HG03064 (cell line): ENCODE results near the gene SLC22A23.

Experiments used
- ATAC-seq: cut with Tn5 transposase; IDR thresholded peaks from one replicate; pipeline ENCODE4 v1.9.1; 2021; ENCODE audit warnings: low read depth; ENCODE audit not compliant: unreplicated experiment

SLC22A23 gene

DNA sequence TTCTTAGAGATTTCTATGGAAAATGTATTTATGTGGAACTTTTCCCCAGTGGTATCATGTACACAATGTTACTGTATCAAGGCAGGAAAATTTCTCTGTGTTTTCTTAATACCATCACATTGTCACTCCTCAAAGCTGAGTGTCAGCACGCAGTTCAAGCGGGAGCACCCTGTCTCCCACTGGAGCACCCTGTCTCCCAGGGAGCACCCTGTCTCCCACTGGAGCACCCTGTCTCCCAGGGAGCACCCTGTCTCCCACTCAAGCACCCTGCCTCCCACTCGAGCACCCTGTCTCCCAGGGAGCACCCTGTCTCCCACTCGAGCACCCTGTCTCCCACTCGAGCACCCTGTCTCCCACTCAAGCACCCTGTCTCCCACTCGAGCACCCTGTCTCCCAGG, 146.8 kb downstream of the SLC22A23 start:
- ATAC-seq, result no peak

- no peak for ATAC-seq
These were observed 147.3 kb downstream of the SLC22A23 start for GRCh38 chr6:3309391-3310050.

- ATAC-seq, result no peak
These were observed 148.7 kb downstream of the SLC22A23 start for GRCh38 chr6:3308106-3308505.

GRCh38 chr6:3307436-3307835, 149.4 kb downstream of the SLC22A23 start:
- no peak for ATAC-seq

DNA sequence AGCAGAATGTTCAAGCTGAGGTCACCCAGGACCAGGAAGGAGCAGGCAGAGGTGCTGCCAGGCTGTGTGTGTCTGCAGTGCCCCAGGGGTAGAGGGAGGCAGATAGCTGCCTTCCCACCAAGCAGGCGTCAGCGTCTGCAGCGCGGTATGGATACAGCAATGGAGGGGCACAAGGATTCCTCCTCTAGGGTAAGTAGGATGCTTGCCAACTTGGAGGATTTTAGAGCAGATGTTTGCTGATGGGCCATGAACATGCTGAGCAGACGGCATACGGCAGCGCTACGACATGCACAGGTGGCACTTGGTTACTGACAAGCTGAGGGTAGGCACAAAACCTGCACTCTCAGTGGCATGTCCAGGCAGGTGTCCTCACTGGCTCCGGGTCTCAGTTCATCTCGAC, 150.0 kb downstream of the SLC22A23 start:
- ATAC-seq, result no peak

DNA sequence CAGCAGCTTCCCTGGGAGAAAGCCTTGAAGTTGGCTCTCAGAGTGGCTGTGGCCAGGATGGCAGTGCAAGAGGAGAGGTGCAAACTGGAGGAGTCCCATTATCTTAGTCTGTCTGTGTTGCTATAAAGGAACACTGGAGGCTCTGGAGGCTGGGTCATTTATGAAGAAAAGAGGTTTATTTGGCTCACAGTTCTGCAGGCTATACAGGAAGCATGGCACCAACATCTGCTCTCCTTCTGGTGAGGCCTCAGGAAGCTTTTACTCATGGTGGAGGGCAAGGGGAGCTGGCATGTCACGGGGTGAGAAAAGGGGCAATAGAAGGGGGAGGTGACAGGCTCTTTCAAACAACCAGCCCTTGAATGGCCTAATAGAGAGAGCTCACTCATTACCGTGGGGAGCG, 151.0 kb downstream of the SLC22A23 start:
- ATAC-seq, result no peak

- ATAC-seq, result no peak
These were observed 151.7 kb downstream of the SLC22A23 start for GRCh38 chr6:3305216-3305565.

GRCh38 chr6:3304500-3305215, 152.2 kb downstream of the SLC22A23 start:
- no peak for ATAC-seq

- ATAC-seq, result no peak
These were observed 152.9 kb downstream of the SLC22A23 start for GRCh38 chr6:3303795-3304411.

DNA sequence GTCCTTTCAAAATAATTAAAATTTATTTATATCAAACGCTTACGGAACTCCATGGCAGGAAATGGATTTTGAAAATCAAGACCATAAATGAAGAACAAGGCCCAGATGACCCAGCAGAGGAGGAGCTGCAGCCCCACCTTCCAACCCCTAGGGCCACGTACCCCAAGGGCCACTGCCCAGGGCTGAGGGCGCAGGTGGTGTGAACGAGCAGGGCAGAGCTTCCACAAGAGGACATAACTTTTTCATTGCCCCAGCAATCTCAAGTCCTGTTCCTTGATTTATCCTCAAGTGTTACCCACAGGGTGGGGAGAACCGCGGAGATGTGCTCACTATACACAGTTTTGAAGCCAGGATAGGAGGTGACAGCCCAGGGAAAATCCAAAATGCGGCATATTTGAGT, 155.3 kb downstream of the SLC22A23 start:
- ATAC-seq, result no peak

GRCh38 chr6:3299221-3299620, 157.6 kb downstream of the SLC22A23 start:
- no peak for ATAC-seq

- ATAC-seq, result no peak
These were observed 158.9 kb downstream of the SLC22A23 start for GRCh38 chr6:3297909-3298308.

GRCh38 chr6:3297006-3297405, 159.8 kb downstream of the SLC22A23 start:
- no peak for ATAC-seq

DNA sequence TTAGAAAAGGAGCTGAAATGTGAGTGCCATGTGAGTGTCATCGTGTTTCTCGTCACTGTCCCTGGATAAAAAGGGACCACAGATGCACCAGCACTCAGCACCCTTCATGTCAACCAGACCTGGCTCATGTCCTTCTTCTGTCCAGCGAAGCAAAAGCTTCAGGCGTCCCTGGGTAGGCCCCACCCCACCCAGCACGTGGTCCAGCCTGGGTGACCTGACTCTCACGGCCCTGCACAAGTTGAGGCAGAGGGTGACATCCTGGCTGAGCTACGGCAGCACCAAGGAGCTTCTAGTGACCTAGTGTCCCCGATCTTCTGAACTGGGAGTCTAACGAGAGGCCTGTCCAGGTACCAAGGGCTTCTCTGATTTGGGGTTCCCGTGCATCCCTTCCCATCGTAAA, 160.3 kb downstream of the SLC22A23 start:
- ATAC-seq, result no peak

DNA sequence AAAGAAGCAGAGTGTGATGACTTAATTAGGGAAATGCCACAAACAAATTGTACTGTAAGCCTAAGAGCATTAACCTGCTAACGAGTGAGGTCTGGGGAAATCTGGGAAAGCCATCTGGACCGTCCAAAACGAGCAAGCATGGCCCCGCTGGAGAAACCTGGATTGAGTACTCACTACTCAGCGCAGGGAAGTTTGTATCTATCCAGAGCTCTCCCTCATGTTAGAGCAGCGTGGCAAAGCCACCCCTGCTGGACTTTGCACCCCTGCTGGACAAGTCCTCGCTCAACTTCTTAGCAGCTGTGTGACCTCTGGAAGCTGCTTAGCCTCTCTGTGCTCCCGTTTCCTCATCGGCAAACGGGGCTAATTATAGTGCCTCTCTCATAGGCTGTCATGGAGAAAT, 160.8 kb downstream of the SLC22A23 start:
- ATAC-seq, result no peak

DNA sequence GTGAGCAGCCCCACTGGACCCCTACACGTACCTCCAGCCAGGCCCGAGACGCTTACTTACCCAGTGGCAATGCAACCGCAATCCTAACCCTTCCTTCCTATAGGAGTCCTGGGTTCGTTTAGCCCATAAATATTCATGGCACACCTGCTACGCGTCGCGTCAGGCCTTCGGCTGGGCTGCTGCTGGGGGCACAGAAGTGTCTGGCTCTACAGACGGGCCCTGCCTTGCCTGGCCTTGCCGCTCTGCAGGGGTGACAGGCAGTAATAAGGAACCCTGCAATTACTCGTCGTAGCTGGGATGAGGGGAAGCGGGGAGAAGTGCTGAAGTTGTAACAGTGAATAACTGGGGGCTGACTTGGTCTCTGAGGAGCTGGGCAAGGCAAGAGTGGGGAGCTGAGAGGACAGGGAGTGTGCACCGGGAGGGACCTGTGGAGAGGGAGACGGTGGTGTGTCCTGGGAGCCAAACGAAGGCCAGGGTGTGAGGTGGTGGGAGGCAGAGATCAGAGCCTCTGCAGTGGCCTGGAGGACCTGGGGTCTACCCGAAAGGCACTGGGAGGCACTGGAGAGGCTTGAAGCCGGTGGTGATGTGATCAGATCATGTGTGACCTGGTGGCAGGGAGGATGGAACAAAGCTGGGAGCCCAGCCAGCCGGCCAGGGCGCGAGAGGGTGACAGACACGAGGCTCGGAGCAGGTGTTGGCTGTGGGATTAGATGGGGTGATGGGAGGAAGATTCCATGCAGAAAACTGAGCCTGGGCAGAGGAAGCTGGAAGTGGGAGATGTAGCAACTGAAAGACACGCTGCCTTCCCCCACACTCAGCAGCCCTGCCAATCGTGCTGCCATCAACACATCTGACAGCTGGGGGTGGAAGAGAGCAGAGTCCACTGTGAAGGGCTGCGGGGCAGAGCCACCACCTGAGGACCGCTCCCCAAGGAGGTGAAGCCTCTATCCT, 161.7 kb downstream of the SLC22A23 start:
- ATAC-seq, result no peak

GRCh38 chr6:3294396-3294795, 162.5 kb downstream of the SLC22A23 start:
- ATAC-seq, result no peak

DNA sequence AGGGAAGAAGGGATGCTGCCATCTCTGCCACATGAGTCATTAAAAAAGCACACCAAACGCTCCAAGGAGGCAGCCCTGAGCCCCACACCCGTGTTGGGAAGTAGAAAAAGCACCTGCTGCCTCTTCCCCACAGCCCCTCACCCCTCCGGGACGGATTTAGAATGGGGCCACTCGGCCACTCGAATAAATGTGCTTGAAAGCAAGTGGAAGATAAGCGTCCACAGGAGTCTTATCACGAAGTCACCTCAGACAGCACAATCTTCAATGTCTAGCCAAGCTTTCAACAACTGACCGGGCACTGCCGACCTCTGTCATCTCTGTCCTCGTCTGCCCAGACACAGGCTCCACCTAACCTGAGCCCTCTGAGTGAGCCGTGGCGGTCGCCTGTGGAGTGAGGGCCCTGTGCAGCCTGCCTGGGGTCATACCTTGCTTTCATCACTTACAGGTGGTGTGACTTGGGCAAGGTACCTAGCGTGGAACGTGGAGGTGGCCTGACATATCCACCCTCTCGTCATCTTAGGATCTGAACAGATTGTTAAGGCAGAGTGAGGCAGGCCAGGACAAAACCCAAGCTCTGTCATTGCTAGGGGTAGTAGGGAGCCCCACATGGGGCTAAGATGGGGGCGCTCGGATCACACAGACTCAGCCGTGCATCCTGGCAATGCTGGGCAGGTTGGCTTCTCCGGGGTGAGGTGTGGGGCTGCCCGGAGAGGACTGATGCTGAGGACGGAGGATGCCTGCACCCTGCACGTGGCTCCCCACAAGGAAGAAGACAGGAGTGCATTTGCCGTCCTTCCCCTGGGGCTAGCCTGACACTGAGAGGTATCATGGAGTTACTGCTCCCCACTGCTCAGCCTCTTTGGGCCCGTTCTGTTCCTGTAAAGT, 163.3 kb downstream of the SLC22A23 start:
- ATAC-seq, result no peak

- no peak for ATAC-seq
These were observed 164.2 kb downstream of the SLC22A23 start for GRCh38 chr6:3292431-3293197.
